GM10847 (cell line): ENCODE measurements around the gene ATP5MC2.

Experiments
- POLR2A ChIP-seq: IDR thresholded peaks from 2 replicates; pipeline ENCODE4 v1.6.1; 2011; ENCODE audit not compliant: insufficient read length; ENCODE audit errors: extremely low read depth

ATP5MC2 gene

DNA sequence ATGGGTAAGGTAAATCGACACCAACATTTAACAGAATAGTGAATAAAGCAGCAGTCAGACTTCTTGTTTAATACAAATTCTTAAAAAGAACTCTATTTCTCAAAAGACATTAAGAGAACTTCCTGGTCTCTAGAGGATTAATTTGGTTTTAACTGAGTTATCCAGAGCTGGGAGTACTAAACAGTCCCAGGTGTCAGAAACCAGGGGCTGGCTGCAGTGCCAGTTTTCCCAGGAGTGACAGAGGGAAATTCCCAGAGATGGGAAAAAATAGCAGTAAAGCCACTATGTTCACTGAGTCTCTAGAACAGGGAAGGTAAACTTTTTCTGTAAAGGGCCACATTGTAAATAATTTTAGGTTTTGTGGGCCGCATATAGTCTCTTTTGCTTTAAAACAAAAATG lies 8.8 kb downstream of the ATP5MC2 start:
- no peak for TF ChIP-seq POLR2A

DNA sequence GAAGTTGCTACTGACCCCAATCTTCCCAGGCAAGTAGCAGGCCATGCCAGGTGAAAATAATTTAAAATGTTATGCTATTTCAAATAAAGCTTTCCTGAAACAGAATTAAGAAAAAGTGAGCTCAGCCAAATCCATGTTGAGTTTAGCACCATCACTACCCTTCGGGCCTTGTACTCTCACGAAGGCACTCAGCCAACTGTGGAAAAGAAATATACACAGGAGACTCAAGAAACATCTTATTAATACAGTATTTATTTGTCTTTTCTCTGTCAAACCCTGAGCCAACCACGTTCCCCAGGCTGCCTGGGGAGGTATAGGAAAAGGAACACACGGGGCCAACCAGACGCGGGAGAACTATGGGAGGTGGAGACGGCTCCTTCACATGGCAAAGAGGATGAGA lies 10.9 kb downstream of the ATP5MC2 start:
- TF ChIP-seq POLR2A: no peak

DNA sequence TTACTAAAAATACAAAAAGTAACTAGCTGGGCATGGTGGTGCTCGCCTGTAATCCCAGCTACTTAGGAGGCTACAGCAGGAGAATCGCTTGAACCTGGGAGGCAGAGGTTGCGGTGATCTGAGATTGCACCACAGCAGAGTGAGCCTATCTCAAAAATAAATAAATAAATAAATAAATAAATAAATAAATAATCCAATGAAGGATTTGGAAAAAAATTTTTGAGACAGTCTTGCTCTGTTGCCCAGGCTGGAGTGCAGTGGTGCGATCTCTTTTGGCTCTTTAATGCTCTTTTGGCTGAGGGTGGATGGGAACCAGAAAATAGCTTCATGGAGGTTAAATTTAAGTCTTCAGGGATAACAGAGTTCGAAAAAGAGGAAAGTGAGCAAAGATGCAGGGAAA lies 11.7 kb downstream of the ATP5MC2 start:
- no peak for TF ChIP-seq POLR2A

- TF ChIP-seq POLR2A: no peak
These were observed 15.8 kb downstream of the ATP5MC2 start for GRCh38 chr12:53660041-53660440.

- no peak for TF ChIP-seq POLR2A
These were observed 16.3 kb downstream of the ATP5MC2 start for GRCh38 chr12:53659571-53659981.

DNA sequence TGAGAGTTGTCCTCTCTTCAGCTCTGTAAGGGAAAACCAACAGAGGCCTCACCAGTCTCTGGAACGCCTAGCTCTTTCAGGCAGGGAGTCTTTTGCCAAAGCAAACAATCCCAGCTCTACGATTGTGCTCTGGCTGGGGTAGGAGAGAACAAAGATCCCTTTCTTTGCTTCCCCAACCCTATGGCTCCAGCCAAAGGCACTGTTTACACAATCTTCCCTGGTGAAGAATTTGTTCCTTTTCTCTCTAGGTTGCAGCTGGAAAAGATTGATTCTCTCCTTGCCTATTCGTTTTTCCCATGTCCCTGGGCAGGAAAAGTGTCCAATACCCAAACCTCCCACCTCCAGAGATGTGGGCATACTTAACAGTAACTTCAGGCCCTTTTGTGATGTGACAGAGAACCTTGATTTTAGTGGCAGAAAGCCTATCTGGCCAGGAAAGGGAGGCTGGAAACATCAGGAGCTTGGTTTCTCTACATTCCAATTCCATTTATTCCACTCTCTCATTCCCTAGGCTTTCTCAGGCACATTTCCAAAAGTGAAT lies 16.8 kb downstream of the ATP5MC2 start:
- TF ChIP-seq POLR2A: no peak

DNA sequence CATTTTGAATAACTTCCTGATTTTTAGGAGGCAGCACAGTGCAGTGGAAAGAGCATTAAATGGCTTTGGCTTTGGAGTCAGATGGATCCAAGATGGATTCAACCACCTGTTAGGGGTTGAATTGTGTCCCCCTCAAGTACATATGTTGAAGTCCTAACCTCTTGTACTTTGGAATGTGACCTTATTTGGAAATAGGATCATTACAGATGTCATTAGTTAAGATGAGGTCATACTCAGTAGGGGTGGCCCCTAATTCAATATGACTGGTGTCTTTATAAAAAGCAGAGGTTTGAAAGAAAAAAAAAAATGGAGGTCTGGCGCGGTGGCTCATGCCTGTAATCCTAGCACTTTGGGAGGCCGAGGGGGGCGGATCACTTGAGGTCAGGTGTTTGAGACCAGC lies 18.8 kb downstream of the ATP5MC2 start:
- no peak for TF ChIP-seq POLR2A

DNA sequence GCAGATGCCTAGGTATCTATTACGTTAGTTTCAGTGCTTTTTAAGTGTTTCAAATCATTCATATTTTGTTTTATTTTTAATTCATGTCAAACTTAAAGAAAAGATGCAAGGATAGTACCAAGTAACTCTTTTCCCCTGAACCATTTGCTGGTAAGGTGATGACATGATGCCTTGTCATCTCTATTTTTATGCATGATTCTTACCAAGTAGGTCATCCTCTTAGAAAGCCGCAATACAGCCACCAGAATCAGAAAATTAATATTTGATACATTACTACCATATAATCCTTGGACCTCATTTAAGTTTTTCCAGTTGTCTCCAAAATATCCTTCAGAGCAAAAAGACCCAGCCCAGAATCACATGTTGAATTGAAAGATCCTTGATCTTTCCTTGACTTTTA lies 22.3 kb downstream of the ATP5MC2 start:
- TF ChIP-seq POLR2A: no peak

- no peak for TF ChIP-seq POLR2A
These were observed 23.5 kb downstream of the ATP5MC2 start for GRCh38 chr12:53652366-53652765.

- no peak for TF ChIP-seq POLR2A
These were observed 24.1 kb downstream of the ATP5MC2 start for GRCh38 chr12:53651737-53652136.

DNA sequence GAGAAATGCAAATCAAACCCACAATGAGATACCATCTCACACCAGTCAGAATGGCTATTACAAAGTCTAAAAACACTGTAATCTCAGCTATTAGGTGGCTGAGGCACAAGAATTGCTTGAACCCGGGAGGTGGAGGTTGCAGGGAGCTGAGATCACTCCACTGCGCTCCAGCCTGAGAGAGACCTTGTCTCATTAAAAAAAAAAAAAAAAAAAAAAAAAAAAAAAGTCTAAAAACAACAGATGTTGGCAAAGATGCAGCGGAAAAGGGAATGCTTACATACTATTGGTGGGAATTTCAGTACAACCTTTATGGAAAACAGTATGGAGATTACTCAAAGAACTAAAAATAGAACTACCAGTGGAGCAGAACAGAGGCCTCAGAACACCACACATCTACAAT lies 30.7 kb downstream of the ATP5MC2 start:
- TF ChIP-seq POLR2A: no peak

- no peak for TF ChIP-seq POLR2A
These were observed 31.8 kb downstream of the ATP5MC2 start for GRCh38 chr12:53644133-53644532.

DNA sequence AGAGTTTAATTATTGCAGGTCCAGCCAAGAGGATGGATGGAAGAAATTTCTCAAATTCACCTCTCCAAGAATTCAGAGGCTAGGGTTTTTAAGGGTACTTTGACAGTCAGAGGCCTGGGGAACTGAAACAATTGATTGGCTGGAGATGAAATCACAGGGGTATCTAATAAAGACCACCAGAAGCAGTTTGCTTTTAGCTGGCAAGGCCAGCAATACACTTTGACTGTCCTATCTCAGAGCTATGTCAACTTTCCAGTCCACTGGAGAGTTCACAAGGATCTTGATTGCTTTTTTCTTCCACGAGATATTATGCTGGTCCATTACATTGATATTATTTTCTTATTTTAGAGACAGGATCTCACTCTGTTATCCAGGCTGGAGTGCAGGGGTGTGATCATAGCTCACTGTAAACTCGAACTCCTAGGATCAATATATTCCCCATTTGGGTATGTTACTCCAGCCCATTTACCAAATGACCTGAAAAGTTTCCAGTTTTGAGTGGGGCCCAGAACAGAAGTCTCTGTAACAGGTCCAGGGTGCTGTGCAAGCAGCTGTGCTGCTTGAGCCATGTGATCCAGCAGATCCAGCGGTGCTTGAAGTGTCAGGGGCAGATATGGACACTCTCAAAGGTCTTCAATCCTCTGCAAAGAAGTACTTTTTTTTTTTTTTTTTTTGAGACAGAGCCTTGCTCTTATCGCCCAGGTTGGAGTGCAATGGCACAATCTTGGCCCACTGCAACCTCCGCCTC lies 32.5 kb downstream of the ATP5MC2 start:
- no peak for TF ChIP-seq POLR2A

DNA sequence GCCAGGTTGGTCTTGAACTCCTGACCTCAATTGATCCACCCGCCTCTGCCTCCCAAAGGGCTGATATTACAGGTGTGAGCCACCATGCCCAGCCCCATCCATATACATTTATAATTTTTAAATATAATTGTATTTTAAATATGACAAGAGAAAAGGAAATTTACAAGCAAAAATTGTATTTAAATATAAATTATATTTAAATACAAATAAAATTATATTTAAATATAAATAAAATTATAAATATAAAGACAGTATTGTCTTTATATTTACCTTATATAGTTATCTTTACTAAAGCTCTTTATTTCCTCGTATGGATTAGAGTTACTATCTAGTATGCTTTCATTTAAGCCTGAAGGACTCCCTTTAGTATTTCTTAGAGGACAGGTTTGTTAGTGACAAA lies 37.8 kb downstream of the ATP5MC2 start:
- no peak for TF ChIP-seq POLR2A

DNA sequence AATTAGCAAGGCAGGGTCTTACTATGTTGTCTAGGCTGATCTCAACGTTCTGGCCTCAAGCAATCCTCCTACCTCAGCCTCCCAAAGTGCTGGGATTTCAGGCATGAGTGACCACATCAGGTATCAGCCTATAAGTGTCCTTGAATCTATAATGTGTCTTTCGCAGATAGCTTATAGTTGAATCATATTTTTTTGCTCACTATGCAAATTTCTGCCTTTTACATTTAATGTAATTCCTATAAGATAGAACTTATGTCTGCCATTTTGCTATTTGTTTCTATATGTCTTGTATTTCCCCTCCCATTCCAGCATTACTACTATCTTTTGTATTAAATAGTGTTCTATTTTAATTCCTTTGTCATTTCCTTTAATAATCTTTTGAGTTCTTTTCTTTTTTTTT lies 39.2 kb downstream of the ATP5MC2 start:
- no peak for TF ChIP-seq POLR2A

DNA sequence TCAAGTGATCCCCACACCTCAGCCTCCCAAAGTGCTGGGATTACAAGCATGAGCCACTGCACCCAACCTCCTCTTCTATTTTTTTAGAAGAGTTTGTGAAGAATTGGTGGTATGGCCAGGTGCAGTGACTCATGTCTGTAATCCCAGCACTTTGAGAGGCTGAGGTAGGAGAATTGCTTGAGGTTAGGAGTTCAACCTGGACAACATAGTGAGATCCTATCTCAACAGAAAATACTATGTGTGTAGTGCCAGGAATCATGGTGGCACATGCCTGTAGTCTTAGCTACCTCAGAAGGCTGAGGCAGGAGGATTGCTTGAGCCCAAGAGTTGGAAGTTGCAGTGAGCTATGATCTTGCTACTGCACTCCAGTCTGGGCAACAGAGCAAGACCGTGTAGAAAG lies 44.2 kb downstream of the ATP5MC2 start:
- no peak for TF ChIP-seq POLR2A

DNA sequence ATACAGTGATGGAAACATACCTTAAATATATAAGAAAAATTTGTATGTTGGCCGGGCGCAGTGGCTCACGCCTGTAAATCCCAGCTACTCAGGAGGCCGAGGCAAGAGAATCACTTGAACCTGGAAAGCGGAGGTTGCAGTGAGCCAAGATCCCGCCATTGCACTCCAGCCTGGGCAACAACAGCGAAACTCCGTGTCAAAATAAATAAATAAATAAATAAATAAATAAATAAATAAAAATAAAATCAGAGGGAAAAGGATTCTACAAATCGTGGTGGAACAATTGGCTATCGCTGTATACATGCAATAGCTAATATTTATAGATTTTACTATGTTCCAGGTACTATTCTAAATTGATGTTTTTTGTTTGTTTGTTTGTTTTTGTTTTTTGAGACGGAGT lies 48.0 kb downstream of the ATP5MC2 start:
- no peak for TF ChIP-seq POLR2A
